Neural progenitor cell (in vitro differentiated cells): ENCODE measurements around the gene COMMD3. TPM values are rescaled to one million over a fixed set of nuclear protein-coding genes. Genes with fewer than 3 reads are reported as not detected.

Experiments
- DNase-seq: peaks from one replicate; pipeline ENCODE4 v3.0.0-alpha.2; 2016; ENCODE audit warnings: low spot score
- H2AFZ ChIP-seq: fragments of 200-600 bp; sonication (generic); replicated peaks from 2 replicates; pipeline ENCODE4 v1.6.1; 2016; ENCODE audit warnings: antibody characterized with exemption
- H3F3A ChIP-seq: fragments of 200-600 bp; sonication (generic); 2 replicates; pipeline ENCODE4 v1.6.1; 2016; ENCODE audit warnings: antibody characterized with exemption, low read depth
- H3K27ac ChIP-seq: fragments of 200-600 bp; sonication (generic); 2 replicates; pipeline ENCODE4 v1.5.1; 2016; ENCODE audit warnings: mild to moderate bottlenecking
- H3K27me3 ChIP-seq: fragments of 200-600 bp; sonication (generic); 2 replicates; pipeline ENCODE4 v1.6.1; 2016; ENCODE audit warnings: mild to moderate bottlenecking, moderate library complexity
- H3K36me3 ChIP-seq: fragments of 200-600 bp; sonication (generic); 2 replicates; pipeline ENCODE4 v1.5.1; 2016
- H3K4me1 ChIP-seq: fragments of 200-600 bp; sonication (generic); 2 replicates; pipeline ENCODE4 v1.6.1; 2016; ENCODE audit warnings: mixed run types
- H3K4me2 ChIP-seq: fragments of 200-600 bp; sonication (generic); 2 replicates; pipeline ENCODE4 v1.6.1; 2016
- H3K4me3 ChIP-seq: fragments of 200-600 bp; sonication (generic); 2 replicates; pipeline ENCODE4 v1.5.1; 2016
- H3K79me2 ChIP-seq: fragments of 200-600 bp; sonication (generic); 2 replicates; pipeline ENCODE4 v1.6.1; 2016; ENCODE audit warnings: low read depth
- H3K9ac ChIP-seq: fragments of 200-600 bp; sonication (generic); 2 replicates; pipeline ENCODE4 v1.6.1; 2016
- H3K9me3 ChIP-seq: fragments of 200-600 bp; sonication (generic); 2 replicates; pipeline ENCODE4 v1.5.1; 2016; ENCODE audit warnings: low read depth
- H4K20me1 ChIP-seq: fragments of 200-600 bp; sonication (generic); 2 replicates; pipeline ENCODE4 v1.6.1; 2016; ENCODE audit warnings: low read depth
- H3K27ac Mint-ChIP-seq: 3 replicates; pipeline ENCODE4 v1.8.0; 2021; ENCODE audit warnings: mixed read lengths
- H3K27me3 Mint-ChIP-seq: 2 replicates; pipeline ENCODE4 v1.8.0; 2022; ENCODE audit warnings: low read depth, mild to moderate bottlenecking, inconsistent platforms, moderate library complexity, mixed read lengths; ENCODE audit not compliant: insufficient read depth
- H3K36me3 Mint-ChIP-seq: 3 replicates; pipeline ENCODE4 v1.8.0; 2021; ENCODE audit warnings: mixed read lengths
- H3K4me1 Mint-ChIP-seq: 3 replicates; pipeline ENCODE4 v1.8.0; 2021; ENCODE audit warnings: mixed read lengths
- H3K4me3 Mint-ChIP-seq: 3 replicates; pipeline ENCODE4 v1.8.0; 2021; ENCODE audit warnings: mild to moderate bottlenecking, moderate library complexity, mixed read lengths
- H3K9me3 Mint-ChIP-seq: 3 replicates; pipeline ENCODE4 v1.8.0; 2020; ENCODE audit warnings: mixed read lengths
- CTCF ChIP-seq: fragments of 200-600 bp; sonication (generic); IDR thresholded peaks from 2 replicates; pipeline ENCODE4 v1.5.1; 2017; ENCODE audit warnings: antibody characterized with exemption, mild to moderate bottlenecking
- EZH2 ChIP-seq: fragments of 200-600 bp; sonication (generic); IDR thresholded peaks from 2 replicates; pipeline ENCODE4 v1.6.1; 2017; ENCODE audit warnings: antibody characterized with exemption, mild to moderate bottlenecking, moderate library complexity
- EZH2phosphoT487 ChIP-seq: fragments of 200-600 bp; sonication (generic); IDR thresholded peaks from 2 replicates; pipeline ENCODE4 v1.6.1; 2017; ENCODE audit warnings: antibody characterized with exemption
- total RNA-seq: library from RNA; depleted of rRNA; stranded (reverse); fragments of >200 nt; gene quantifications from 2 replicates; pipeline ENCODE4 v1.2.3, GENCODE V29; 2015; ENCODE audit warnings: low replicate concordance

Gene COMMD3
- total RNA-seq, 1 donor from 2014 or later, result 16.3 TPM

- H3K9me3 ChIP-seq, result no peaks in the 10 kb centered on the region
- H3K27ac Mint-ChIP-seq, result no peak overlapping the region
- H3K4me1 ChIP-seq, result peaks cover 17% of the 10 kb centered on the region
- H3K4me3 Mint-ChIP-seq, result no peak overlapping the region
- H3K27ac ChIP-seq, result no peak overlapping the region
- H4K20me1 ChIP-seq, result no peaks in the 10 kb centered on the region
- no peak for DNase-seq
- peaks cover 9% of the 10 kb centered on the region for H3K4me1 Mint-ChIP-seq
- H3K36me3 Mint-ChIP-seq, result no peaks in the 10 kb centered on the region
- TF ChIP-seq CTCF (no peak), EZH2 (no peak), EZH2phosphoT487 (no peak)
- no peaks in the 10 kb centered on the region for H3K9me3 Mint-ChIP-seq
- H3K79me2 ChIP-seq, result no peaks in the 10 kb centered on the region
- no peak overlapping the region for H2AFZ ChIP-seq
- H3K36me3 ChIP-seq, result no peaks in the 10 kb centered on the region
- no peaks in the 10 kb centered on the region for H3K27me3 ChIP-seq
- H3K9ac ChIP-seq, result no peak overlapping the region
- no peaks in the 10 kb centered on the region for H3K27me3 Mint-ChIP-seq
- H3K4me3 ChIP-seq, result no peak overlapping the region
- H3K4me2 ChIP-seq, result no peak overlapping the region
- peaks cover 2% of the 10 kb centered on the region for H3F3A ChIP-seq
Observed at GRCh38 chr10:22363305-22363704, 47.1 kb downstream of the COMMD3 start.

GRCh38 chr10:22364407-22365140, 48.4 kb downstream of the COMMD3 start:
- H3K9me3 ChIP-seq, result no peaks in the 10 kb centered on the region
- peaks cover 9% of the 10 kb centered on the region for H3K4me1 Mint-ChIP-seq
- peaks cover 17% of the 10 kb centered on the region for H3K4me1 ChIP-seq
- no peak overlapping the region for H3K4me2 ChIP-seq
- H3K36me3 ChIP-seq, result no peaks in the 10 kb centered on the region
- no peak for DNase-seq
- TF ChIP-seq CTCF (no peak), EZH2 (no peak), EZH2phosphoT487 (no peak)
- no peak overlapping the region for H3K27ac Mint-ChIP-seq
- no peaks in the 10 kb centered on the region for H3K9me3 Mint-ChIP-seq
- peaks cover 2% of the 10 kb centered on the region for H3F3A ChIP-seq
- no peak overlapping the region for H3K4me3 ChIP-seq
- H3K27ac ChIP-seq, result no peak overlapping the region
- H3K9ac ChIP-seq, result no peak overlapping the region
- H2AFZ ChIP-seq, result no peak overlapping the region
- no peaks in the 10 kb centered on the region for H3K27me3 ChIP-seq
- H3K27me3 Mint-ChIP-seq, result no peaks in the 10 kb centered on the region
- no peaks in the 10 kb centered on the region for H3K36me3 Mint-ChIP-seq
- H3K79me2 ChIP-seq, result no peaks in the 10 kb centered on the region
- no peaks in the 10 kb centered on the region for H4K20me1 ChIP-seq
- no peak overlapping the region for H3K4me3 Mint-ChIP-seq

GRCh38 chr10:22365233-22365632, 49.0 kb downstream of the COMMD3 start:
- H4K20me1 ChIP-seq, result no peaks in the 10 kb centered on the region
- H3K27me3 Mint-ChIP-seq, result no peaks in the 10 kb centered on the region
- H3K4me1 ChIP-seq, result peaks cover 17% of the 10 kb centered on the region
- H3K27ac Mint-ChIP-seq, result no peak overlapping the region
- H3K27me3 ChIP-seq, result no peaks in the 10 kb centered on the region
- no peak overlapping the region for H3K27ac ChIP-seq
- DNase-seq, result no peak
- H3K36me3 ChIP-seq, result no peaks in the 10 kb centered on the region
- no peak overlapping the region for H3K9ac ChIP-seq
- H2AFZ ChIP-seq, result no peak overlapping the region
- H3K9me3 ChIP-seq, result no peaks in the 10 kb centered on the region
- H3F3A ChIP-seq, result peaks cover 2% of the 10 kb centered on the region
- no peak overlapping the region for H3K4me3 Mint-ChIP-seq
- TF ChIP-seq CTCF (no peak), EZH2 (no peak), EZH2phosphoT487 (no peak)
- peaks cover 9% of the 10 kb centered on the region for H3K4me1 Mint-ChIP-seq
- H3K9me3 Mint-ChIP-seq, result no peaks in the 10 kb centered on the region
- H3K4me3 ChIP-seq, result no peak overlapping the region
- no peak overlapping the region for H3K4me2 ChIP-seq
- no peaks in the 10 kb centered on the region for H3K36me3 Mint-ChIP-seq
- H3K79me2 ChIP-seq, result no peaks in the 10 kb centered on the region
